Kidney glomerular epithelial cell (primary cell): Measurements from ENCODE around the gene MUC3A.
"Not testable (repeated sequence)": the region's sequence is repeated elsewhere in the genome, so short reads cannot be mapped to it uniquely, and the experiment has no call there.

ENCODE experiments used
- DNase-seq: peaks from one replicate; lab custom pipeline; 2025; lab: John Stamatoyannopoulos, UW

MUC3A gene

GRCh38 chr7:100974021-100974420 is 24.7 kb downstream of the MUC3A start:
- peak; percentile 30 for DNase-seq

- DNase-seq = no peak
Observed at GRCh38 chr7:100975371-100975821, 26.1 kb downstream of the MUC3A start.

DNA sequence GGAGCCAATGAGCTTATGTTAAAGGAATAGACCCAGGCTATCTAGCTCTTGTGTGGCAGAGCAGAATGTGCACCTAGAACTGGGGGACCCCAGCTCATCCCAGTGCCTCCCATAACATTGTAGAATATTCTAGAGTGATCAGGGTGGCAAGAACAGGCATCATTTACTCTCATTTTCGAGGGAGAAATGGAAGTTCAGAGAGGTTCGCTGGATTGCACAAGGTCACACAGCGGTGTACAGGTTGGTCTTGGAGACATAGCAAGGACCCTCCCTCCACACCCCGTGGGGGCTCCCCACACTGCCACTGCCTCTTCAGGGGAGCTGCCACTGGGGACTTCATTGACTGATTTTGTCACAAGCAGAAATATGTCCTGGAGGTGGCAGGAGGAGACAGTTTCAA is 29.0 kb downstream of the MUC3A start:
- no peak for DNase-seq

GRCh38 chr7:100983451-100984187 is 34.3 kb downstream of the MUC3A start:
- peak; percentile 79 for DNase-seq

DNA sequence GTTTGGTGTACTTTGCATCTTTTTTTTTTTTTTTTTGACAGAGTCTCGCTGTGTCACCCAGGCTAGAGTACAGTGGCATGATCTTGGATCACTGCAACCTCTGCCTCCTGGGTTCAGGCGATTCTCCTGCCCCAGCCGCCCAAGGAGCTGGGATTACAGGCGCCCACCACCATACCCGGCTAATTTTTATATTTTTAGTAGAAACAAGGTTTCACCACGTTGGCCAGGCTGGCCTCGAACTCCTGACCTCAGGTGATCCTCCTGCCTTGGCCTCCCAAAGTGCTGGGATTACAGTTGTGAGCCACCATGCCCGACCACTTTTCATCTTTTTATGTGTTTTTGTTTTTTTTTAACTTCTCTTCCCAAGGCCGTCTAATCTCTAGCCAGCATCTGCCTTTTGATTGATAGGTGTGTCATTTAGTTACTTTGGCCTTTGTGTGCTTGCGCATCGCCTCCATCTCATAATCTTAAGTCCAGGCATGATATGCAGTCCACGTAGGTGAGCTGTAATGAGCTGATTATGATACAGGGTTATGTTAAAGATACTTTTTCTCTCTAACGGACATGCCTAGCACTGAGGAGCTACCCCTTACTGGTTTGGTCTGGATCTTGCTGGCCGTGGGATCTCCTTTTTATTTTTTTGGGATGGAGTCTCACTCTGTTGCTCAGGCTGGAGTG is 35.0 kb downstream of the MUC3A start:
- DNase-seq = not testable (repeated sequence)

- peak; percentile 6 for DNase-seq
Observed at GRCh38 chr7:100985033-100985797, 35.9 kb downstream of the MUC3A start.

DNA sequence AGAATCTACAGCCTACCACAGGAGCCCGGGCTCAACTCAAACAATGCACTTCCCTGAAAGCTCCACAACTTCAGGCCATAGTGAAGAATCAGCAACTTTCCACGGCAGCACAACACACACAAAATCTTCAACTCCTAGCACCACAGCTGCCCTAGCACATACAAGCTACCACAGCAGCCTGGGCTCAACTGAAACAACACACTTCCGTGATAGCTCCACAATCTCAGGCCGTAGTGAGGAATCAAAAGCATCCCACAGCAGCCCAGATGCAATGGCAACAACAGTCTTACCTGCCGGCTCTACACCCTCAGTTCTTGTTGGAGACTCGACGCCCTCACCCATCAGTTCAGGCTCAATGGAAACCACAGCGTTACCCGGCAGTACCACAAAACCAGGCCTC is 42.3 kb downstream of the MUC3A start:
- DNase-seq = no peak

GRCh38 chr7:100992280-100992679 is 42.9 kb downstream of the MUC3A start:
- not testable (repeated sequence) for DNase-seq

GRCh38 chr7:100994671-100995070 is 45.3 kb downstream of the MUC3A start:
- not testable (repeated sequence) for DNase-seq

DNA sequence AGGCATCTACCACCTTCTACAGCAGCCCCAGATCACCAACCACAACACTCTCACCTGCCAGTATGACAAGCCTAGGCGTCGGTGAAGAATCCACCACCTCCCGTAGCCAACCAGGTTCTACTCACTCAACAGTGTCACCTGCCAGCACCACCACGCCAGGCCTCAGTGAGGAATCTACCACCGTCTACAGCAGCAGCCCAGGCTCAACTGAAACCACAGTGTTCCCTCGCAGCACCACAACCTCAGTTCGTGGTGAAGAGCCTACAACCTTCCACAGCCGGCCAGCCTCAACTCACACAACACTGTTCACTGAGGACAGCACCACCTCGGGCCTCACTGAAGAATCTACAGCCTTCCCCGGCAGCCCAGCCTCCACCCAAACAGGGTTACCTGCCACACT is 49.2 kb downstream of the MUC3A start:
- DNase-seq = not testable (repeated sequence)

GRCh38 chr7:100999334-100999733 is 50.0 kb downstream of the MUC3A start:
- DNase-seq = not testable (repeated sequence)

DNA sequence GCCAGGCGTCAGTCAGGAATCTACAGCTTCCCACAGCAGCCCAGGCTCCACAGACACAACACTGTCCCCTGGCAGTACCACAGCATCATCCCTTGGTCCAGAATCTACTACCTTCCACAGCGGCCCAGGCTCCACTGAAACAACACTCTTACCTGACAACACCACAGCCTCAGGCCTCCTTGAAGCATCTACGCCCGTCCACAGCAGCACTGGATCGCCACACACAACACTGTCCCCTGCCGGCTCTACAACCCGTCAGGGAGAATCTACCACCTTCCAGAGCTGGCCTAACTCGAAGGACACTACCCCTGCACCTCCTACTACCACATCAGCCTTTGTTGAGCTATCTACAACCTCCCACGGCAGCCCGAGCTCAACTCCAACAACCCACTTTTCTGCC is 50.7 kb downstream of the MUC3A start:
- not testable (repeated sequence) for DNase-seq

- DNase-seq = not testable (repeated sequence)
Observed at GRCh38 chr7:101002333-101002732, 53.0 kb downstream of the MUC3A start.

DNA sequence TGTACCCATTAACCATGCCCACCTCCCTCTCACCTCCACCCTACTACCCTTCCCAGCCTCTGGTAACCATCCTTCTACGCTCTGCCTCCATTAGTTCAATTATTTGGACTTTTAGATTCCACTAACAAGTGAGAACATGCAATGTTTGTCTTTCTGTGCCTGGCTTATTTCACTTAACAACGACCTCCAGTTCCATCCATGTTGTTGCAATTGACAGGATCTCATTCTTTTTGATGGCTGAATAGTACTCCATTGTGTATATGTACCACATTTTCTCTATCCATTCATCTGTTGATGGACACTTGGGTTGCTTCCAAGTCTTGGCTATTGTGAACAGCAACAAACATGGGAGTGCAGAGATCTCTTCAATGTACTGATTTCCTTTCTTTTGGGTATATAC is 58.0 kb downstream of the MUC3A start:
- DNase-seq = not testable (repeated sequence)

GRCh38 chr7:101009629-101010028 is 60.3 kb downstream of the MUC3A start:
- DNase-seq = no peak

- no peak for DNase-seq
Observed at GRCh38 chr7:101012931-101013330, 63.6 kb downstream of the MUC3A start.

GRCh38 chr7:101015626-101016025 is 66.3 kb downstream of the MUC3A start:
- no peak for DNase-seq

DNA sequence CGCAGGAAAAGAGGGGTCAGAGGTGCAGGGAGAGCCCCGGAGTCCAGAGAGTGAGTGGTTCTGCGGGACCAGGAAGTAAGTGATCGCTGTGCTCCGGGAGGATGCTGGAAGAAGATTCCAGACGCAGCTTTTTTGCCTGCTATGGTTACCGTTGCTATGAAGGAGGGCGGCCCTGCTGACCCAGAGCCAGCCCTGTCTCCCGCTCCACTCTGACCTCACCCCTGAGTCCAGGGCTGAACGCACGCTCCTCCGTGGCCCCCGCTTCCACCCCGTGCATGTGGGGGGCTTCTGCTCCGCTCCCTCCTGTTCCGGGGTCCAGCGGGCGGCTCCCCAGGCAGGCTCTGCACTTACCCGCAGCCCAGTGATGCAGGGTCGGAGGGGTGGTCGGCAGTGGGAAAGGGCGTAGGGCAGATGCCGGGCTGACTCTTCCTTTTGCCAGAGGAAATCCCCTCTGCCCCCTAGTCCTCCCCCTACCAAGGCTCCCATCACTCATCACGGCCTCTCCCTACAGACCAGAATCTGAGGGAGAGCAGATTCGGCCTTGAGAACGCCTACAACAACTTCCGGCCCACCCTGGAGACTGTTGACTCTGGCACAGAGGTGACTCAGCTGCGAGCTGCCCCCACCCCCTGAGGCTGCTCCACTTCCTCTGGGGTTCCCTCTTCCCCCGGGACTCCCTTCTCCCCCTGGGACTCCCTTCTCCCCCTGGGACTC is 67.9 kb downstream of the MUC3A start:
- peak; percentile 66 for DNase-seq
